Astrocyte (in vitro differentiated cells and primary cell): Measurements from ENCODE around the gene GPRIN1.

Experiments
- CTCF ChIP-seq: IDR thresholded peaks from 2 replicates; pipeline ENCODE4 v1.5.1; 2011; ENCODE audit warnings: low read depth, mild to moderate bottlenecking, inconsistent platforms, low read length, moderate library complexity; ENCODE audit not compliant: insufficient read depth
- EZH2 ChIP-seq: IDR thresholded peaks from 2 replicates; pipeline ENCODE4 v1.6.1; 2012; ENCODE audit warnings: mild to moderate bottlenecking, low read length, inconsistent platforms; ENCODE audit not compliant: insufficient read depth

DNA sequence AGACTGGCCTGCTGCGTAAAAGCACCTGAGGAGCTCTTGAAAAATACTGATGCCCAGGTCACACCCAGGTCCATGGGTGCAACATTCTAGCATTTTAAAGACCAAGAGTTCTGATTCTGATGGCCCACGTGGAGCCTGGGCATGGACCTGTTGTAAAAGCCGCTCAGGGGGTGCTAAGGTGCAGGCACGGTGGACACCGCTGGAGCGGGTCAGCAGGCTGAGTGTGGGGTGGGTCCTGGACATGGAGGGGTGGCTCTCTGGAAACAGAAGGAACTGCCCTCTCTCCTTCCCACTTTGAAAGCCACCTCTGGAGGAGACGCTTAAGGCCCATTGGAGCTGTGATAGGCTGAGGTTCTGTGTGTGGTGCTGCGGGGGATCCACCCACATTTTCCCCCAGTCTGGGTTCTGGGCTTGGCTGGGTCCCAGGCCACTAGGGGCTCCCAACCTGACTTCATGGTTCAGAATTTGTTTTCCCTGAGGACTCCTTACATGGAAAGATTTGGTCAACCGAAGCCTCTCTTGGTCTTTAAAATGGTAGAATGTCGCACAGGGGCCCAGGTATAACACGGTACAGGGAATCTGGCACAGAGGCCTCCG is 16.6 kb downstream of the GPRIN1 start:
- TF ChIP-seq EZH2 (no peak), CTCF (no peak)
